Activated T-helper 1 cell treated with anti-CD3 and anti-CD28 coated beads, Interleukin-12 subunit alpha, Interleukin-12 subunit beta, Interleukin-2, Interleukin-4 antibody, amounts not matched to agents 30 ng/mL and 10 ng/mL and 1 ng/mL, durations not matched to agents 14 hours and 24 hours and 36 hours (primary cell): Measurements from ENCODE around the gene CTCF. TPM values are rescaled to one million over a fixed set of nuclear protein-coding genes. Genes with fewer than 3 reads are reported as not detected.

Experiments used
- DNase-seq: peaks from one replicate; pipeline ENCODE4 v3.0.0; 2021; ENCODE audit warnings: low spot score
- H3K27ac Mint-ChIP-seq: one replicate; pipeline ENCODE4 v1.8.0; 2021; ENCODE audit warnings: mild to moderate bottlenecking, mixed read lengths
- H3K27me3 Mint-ChIP-seq: one replicate; pipeline ENCODE4 v1.8.0; 2022; ENCODE audit warnings: mild to moderate bottlenecking, moderate library complexity, mixed read lengths; ENCODE audit not compliant: insufficient read depth
- H3K36me3 Mint-ChIP-seq: one replicate; pipeline ENCODE4 v1.8.0; 2021; ENCODE audit warnings: low read depth, mixed read lengths
- H3K4me1 Mint-ChIP-seq: one replicate; pipeline ENCODE4 v1.8.0; 2021; ENCODE audit warnings: low read depth, mixed read lengths
- H3K4me3 Mint-ChIP-seq: one replicate; pipeline ENCODE4 v1.8.0; 2021; ENCODE audit warnings: mild to moderate bottlenecking, moderate library complexity, mixed read lengths
- H3K9me3 Mint-ChIP-seq: one replicate; pipeline ENCODE4 v1.8.0; 2021; ENCODE audit warnings: mixed read lengths
- intact Hi-C: fragments of 100-400 bp; cut with micrococcal nuclease; formaldehyde crosslinking; loops from one replicate; pipeline ENCODE4 v1.15.1; 2024
- total RNA-seq: library from RNA; stranded (reverse); gene quantifications from 2 replicates; pipeline ENCODE4 v1.2.3, GENCODE V29; 2022

Gene CTCF
- total RNA-seq, 1 donor from 2014 or later = 64.7 TPM

DNA sequence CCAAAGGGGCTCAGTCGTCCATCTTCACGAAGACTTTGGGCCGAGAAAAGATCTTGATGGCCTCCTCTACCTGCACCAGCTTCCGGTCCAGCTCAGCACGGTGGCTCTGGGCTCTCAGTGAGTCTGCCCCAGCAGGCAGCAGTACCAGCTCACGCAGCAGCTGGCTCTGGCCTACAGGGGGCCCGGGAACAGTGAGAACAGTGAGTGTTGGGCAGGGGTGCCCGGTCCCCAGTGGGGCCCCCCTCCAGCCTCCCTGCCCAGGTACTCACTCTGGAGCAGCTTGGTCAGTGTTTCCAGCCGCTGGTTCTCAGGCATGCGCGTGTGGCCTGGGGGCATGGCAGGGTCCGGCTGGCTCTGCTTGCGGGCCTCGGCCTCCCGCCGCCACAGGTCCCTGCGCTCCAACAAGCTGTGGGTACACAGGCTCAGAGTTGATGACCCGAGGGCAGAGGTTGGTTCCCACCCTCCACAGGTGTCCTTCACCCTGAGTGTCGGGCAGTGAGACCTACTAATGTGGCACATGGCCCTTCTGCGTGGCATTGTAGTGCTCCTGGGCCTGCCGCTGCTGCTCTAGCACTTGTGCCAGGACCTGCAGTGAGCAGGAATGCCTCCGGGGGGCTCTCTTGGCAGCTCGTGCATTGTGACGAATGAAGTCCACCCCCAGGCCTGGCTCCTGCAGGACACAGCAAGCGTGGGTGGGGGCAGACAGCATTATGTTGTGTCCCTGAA, 101.0 kb downstream of the CTCF start:
- Mint-ChIP-seq H3K9me3 (no peaks in the 10 kb centered on the region), H3K4me1 (peaks cover 20% of the 10 kb centered on the region), H3K36me3 (no peaks in the 10 kb centered on the region), H3K4me3 (peak overlapping the region; percentile 33), H3K27me3 (no peaks in the 10 kb centered on the region), H3K27ac (no peak overlapping the region)
- intact Hi-C loops = loop anchor here (5.0 kb wide), 1 partner anchor 436 kb away; the partner anchor contains the start of gene TMEM208
- DNase-seq = no peak

DNA sequence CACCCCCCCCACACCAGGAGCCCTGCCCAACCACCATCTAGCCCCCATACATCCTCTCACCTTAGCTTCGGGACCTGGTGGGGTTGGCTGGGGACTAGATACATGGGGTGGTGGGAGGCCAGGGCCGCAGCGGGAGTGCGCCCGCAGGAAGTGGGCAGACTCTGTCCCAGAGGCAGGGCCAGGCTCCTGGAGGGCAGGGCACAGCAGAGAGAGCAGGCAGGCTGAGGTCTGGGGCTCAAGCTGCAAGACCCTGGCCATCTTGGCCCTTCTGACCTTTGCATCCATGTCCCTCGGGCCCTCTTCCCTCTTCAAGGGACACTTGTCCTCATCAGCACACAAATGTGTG, 101.5 kb downstream of the CTCF start:
- intact Hi-C loops = loop anchor here (5.0 kb wide), 1 partner anchor 437 kb away; the partner anchor contains the start of gene TMEM208
- Mint-ChIP-seq H3K9me3 (no peaks in the 10 kb centered on the region), H3K27ac (no peak overlapping the region), H3K4me3 (no peak overlapping the region), H3K36me3 (no peaks in the 10 kb centered on the region), H3K27me3 (no peaks in the 10 kb centered on the region), H3K4me1 (peaks cover 14% of the 10 kb centered on the region)
- DNase-seq = no peak

DNA sequence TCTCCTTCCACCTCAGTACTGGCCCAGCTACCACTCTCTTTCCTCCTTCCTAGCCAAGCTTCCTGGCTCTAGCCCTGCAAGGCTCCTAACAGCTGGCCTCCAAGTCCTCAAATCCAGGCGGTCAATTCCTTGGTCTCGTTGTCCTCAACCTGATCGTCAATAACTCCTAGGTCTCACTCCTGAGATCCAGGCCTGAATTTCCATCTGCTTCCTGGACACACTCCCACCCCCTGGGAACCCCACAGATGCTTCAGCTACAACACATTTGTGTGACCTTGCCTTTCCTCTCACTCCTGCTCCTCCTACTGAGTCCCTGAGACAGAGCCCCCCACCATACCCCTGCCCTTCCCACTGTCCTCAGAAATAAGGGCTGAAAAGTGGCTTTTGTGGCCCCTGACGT, 101.9 kb downstream of the CTCF start:
- Mint-ChIP-seq H3K36me3 (no peaks in the 10 kb centered on the region), H3K27me3 (no peaks in the 10 kb centered on the region), H3K4me1 (peaks cover 11% of the 10 kb centered on the region), H3K9me3 (no peaks in the 10 kb centered on the region), H3K4me3 (no peak overlapping the region), H3K27ac (no peak overlapping the region)
- intact Hi-C loops = loop anchor here (5.0 kb wide), 1 partner anchor 437 kb away; the partner anchor contains the start of gene TMEM208
- DNase-seq = no peak

DNA sequence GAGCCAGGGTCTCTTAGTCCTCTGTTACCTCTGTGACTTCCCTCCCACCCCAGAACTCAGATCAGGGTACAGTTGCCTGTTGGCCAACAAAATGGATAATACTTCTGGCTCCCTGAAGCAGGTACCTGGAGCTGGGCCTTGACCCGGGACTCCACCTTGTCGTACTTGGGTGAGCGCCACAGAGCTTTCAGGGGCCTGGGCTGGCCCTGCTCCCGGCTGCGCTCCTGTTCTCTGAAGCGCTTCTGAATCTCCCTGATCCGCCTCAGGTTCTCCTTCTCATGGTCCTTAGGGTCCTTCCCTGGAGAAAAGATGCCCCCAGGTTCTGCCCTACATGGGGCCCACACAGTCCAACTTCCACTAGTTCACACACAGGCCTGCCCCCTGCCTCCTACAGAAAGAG, 102.5 kb downstream of the CTCF start:
- no peaks in the 10 kb centered on the region for H3K27me3 Mint-ChIP-seq
- H3K4me1 Mint-ChIP-seq = peaks cover 11% of the 10 kb centered on the region
- no peaks in the 10 kb centered on the region for H3K9me3 Mint-ChIP-seq
- H3K4me3 Mint-ChIP-seq = no peak overlapping the region
- DNase-seq = no peak
- H3K36me3 Mint-ChIP-seq = no peaks in the 10 kb centered on the region
- intact Hi-C loops = loop anchor here (5.0 kb wide), 1 partner anchor 438 kb away; the partner anchor contains the start of gene TMEM208
- no peak overlapping the region for H3K27ac Mint-ChIP-seq

DNA sequence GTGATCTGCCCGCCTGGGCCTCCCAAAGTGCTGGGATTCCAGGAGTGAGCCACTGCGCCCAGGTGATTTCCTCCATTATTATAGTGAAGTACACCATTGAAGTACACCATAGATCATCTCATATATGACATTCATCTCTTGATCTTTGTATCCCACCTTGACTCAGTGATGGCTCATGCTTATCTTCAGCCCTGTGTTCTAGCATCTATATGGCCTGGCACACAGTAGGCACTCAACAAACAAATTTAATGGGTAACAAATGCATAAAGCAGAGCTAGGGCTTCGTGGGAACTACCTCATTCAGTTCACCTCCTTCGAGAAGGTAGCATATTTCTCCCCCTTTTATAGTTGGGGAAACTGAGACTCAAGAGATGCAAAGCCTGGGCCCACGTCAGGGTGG, 103.3 kb downstream of the CTCF start:
- H3K27ac Mint-ChIP-seq = no peak overlapping the region
- H3K27me3 Mint-ChIP-seq = no peaks in the 10 kb centered on the region
- intact Hi-C loops = no loop called here
- DNase-seq = no peak
- H3K4me1 Mint-ChIP-seq = peaks cover 11% of the 10 kb centered on the region
- H3K36me3 Mint-ChIP-seq = no peaks in the 10 kb centered on the region
- H3K9me3 Mint-ChIP-seq = no peaks in the 10 kb centered on the region
- peak overlapping the region; percentile 77 for H3K4me3 Mint-ChIP-seq

DNA sequence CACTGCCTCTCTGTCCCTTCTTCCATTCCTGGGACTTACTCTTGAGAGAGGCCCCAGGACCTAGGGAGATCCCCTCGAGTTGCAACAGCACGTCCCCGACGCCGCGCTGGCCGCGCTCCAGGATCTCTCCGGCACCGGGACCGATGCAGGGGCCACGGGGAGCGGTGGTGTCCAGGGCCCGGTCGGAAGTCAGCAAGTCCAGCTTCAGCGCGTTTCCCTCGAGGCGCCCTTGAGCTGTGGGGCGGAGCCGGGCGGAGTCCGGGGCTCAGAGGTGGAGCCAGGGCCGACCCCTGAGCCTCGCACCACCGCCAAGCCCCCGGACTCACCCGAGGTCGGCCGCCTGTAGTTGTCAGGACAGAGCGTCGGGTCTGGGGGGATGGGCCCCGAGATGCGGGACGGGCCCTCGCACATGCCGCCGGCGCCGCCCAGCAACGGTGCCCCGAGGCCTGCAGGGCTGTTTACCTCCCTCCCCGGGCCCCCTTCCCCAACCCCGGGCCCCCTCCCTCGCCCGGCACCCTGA, 103.8 kb downstream of the CTCF start:
- H3K4me1 Mint-ChIP-seq = peaks cover 10% of the 10 kb centered on the region
- no peaks in the 10 kb centered on the region for H3K36me3 Mint-ChIP-seq

DNA sequence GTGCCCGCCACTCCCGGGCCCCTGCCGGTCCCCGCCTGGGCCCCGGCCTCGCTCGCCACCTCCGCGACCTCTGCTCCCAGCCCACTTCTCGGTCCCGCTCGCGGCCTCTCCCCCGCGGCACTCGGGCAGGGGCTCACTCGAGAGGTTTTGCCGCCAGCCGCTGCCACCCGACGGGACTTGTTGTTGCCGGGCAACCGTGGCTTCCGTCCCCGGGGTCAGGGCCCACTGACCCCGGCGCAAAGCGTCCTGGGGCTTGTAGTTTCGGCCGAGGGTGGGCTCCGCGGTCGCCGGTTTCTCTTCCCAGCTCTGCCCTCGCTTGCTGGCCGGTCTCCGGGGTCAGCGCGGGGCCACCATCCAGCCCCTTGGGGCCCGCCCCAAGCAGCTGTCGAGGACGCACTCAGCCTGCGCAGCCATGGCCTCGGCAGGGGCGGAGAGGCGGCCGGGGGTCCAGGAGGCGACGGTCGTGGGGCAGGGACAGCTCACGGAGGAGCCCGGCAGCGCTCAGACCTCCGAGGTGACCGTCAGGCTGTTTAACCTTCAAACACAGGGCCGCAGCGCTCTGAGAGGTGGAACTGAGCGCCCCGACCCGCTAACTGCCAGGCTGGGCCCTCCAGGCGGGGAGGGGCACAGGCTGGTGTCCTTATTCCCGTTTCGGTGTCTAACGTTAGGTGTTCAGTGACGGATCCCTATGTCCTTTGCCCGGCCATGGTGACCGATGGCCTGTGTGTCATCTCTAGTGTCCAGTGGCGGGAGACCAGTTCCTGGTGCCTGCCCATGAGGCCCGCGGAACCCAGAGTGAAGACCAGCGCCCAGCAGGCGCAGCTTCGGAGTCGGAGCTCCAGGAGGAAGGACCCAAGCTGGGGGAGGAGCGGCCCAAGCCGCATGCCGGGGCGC, 104.5 kb downstream of the CTCF start, which contains the start of the genes C16orf86 and ENKD1:
TSS of gene C16orf86 (plus strand) at position 256 of the 894 bp plus-strand sequence. CDS start at position 413, 157 bp downstream.
TSS of gene ENKD1 (minus strand) at position 192 of the 894 bp plus-strand sequence. CDS start 308 bp downstream, outside the sequence.
- no peaks in the 10 kb centered on the region for H3K36me3 Mint-ChIP-seq

More for the DNA sequence above, 103.8 kb downstream of the CTCF start:
- intact Hi-C loops = no loop called here
- no peaks in the 10 kb centered on the region for H3K9me3 Mint-ChIP-seq
- peak overlapping the region; percentile 77 for H3K4me3 Mint-ChIP-seq
- H3K27ac Mint-ChIP-seq = peak overlapping the region; percentile 40
- no peaks in the 10 kb centered on the region for H3K27me3 Mint-ChIP-seq
- no peak for DNase-seq

DNA sequence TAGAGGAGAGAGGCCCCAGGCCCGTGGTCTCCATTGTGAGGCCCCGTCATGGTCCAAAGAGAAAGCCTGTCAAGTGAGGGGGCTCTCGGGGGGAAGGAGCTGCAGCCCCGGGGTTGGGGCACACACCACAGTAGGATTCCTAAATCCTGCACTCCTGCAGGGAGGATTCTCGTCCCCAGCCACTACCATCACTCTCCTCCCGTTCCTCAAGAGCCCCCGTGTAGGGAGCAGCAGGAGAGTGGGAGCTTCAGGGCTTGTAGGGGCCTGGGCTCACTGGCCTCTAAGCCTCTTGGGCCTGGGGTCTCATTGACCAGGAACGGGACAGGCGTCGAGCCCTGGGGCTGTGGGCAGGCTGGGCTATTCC, 105.1 kb downstream of the CTCF start:
- Mint-ChIP-seq H3K4me3 (peak overlapping the region; percentile 83), H3K36me3 (no peaks in the 10 kb centered on the region), H3K27me3 (no peaks in the 10 kb centered on the region), H3K27ac (no peak overlapping the region), H3K9me3 (no peaks in the 10 kb centered on the region), H3K4me1 (peaks cover 5% of the 10 kb centered on the region)
- DNase-seq = no peak
- intact Hi-C loops = no loop called here

More for the DNA sequence above, 104.5 kb downstream of the CTCF start, which contains the start of the genes C16orf86 and ENKD1:
- Mint-ChIP-seq H3K9me3 (no peaks in the 10 kb centered on the region), H3K4me3 (peak within 1 kb of the TSS; percentile 83), H3K4me1 (peaks cover 5% of the 10 kb centered on the region), H3K27ac (peak within 1 kb of the TSS; percentile 40), H3K27me3 (no peaks in the 10 kb centered on the region)
- intact Hi-C loops = no loop called here
- DNase-seq = peak; percentile 78

DNA sequence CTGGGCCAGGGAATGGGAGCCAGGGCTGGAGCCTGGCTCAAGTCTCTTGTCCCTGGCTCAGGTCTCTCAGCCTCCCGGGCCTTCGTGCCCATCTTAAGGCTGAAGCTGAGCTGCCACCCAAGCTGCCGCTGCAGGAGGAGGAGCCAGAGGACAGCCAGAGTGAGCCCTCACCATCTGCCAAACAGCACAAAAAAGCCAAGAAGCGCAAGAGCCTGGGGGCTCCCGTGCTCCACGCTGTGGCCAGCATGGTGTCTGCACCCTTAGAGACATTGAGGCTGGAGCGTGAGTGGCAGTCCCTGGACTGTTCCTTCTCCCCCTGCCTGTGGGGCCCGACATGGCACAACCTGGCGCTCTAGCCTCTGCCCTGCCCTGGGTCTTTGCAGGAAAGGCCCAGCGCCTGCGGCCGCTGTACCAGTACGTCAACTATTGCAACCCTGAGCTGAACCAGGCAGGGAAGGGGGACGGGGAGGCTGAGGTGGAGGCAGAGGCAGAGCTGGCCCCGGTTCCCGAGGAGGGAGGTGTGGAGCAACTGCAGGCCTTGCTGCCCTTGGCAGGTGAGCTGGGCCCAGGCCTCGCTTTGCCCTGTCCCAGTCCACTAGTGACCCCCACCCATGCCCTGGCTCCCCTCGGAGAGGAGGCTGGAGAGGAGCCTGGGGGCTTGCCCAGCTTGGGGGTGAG, 105.6 kb downstream of the CTCF start:
- Mint-ChIP-seq H3K9me3 (no peaks in the 10 kb centered on the region), H3K4me3 (peak overlapping the region; percentile 83), H3K27ac (no peak overlapping the region), H3K4me1 (peaks cover 5% of the 10 kb centered on the region), H3K27me3 (no peaks in the 10 kb centered on the region), H3K36me3 (no peaks in the 10 kb centered on the region)
- peak; percentile 76 for DNase-seq
- intact Hi-C loops = loop anchor here (1.0 to 2.0 kb wide), 5 partner anchors 8 to 147 kb away; partner anchors contain the start of genes ACD, CTCF, GFOD2 and PARD6A

DNA sequence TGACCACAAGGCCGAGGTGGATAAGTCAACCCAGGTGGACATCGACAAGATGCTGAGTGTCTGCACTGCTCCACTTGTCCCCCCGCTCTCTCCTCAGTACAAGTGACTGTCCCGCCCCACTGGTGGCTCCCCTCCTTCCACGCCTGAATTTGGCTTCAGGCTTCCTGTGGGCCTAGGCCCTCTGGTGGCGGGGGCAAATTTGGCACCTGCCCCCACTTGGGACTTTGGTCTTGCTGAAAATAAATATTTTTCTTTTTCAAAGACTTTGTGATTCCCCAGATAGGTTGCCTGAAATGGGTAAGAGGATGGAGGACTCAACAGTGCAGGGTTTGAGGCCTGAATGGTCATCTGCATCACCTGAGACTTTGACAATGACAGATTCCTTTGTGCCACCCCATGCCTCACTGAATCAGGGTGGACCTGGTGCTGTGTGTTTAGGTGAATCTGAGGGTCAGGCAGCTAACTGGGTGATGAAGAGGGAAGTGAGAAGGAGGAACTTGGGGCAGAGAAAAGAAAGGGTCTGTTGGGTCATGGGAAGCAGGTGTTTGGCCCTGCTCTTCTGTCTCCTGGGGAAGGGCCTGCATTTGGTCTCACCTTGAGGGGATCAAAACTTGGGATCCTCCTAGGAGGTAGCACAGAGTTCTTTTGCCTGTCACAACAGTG, 106.3 kb downstream of the CTCF start:
- no peaks in the 10 kb centered on the region for H3K9me3 Mint-ChIP-seq
- H3K27me3 Mint-ChIP-seq = no peaks in the 10 kb centered on the region
- no peaks in the 10 kb centered on the region for H3K36me3 Mint-ChIP-seq
- DNase-seq = no peak
- H3K4me1 Mint-ChIP-seq = peaks cover 5% of the 10 kb centered on the region
- intact Hi-C loops = loop anchor here (1.0 to 2.0 kb wide), 5 partner anchors 8 to 147 kb away; partner anchors contain the start of genes ACD, CTCF, GFOD2 and PARD6A
- no peak overlapping the region for H3K27ac Mint-ChIP-seq
- H3K4me3 Mint-ChIP-seq = no peak overlapping the region

DNA sequence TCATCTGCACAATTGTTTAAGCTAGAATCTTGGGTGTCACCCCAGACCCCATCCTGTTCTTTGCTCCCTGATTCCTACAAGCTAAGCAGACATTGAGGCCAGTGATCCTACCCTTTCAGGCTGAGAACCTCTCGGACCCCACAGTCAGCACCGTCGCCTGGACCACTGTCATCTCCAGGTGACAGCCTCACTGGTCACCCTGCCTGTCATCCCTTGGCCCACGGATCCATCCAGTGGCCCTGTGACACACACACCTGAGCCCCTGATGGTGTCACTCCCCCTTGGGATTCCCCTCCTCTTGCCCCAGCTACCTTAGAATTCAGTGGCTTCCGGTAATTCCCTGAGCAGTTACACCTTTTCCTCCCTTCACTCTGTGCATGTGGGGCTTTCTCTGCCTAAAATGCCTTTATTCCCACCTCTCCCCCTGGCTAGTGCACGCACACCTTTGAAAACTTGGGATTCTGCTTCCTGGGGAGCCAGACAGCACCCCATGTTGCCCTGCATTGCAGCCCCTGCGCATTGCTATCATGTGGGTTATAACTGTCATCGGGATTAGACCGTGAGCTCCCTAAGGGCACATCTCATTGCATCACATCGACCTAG, 107.3 kb downstream of the CTCF start:
- H3K27me3 Mint-ChIP-seq = no peaks in the 10 kb centered on the region
- DNase-seq = no peak
- intact Hi-C loops = loop anchor here (2.0 kb wide), 2 partner anchors 49 to 123 kb away; partner anchors contain the start of gene GFOD2
- H3K27ac Mint-ChIP-seq = no peak overlapping the region
- H3K4me1 Mint-ChIP-seq = no peaks in the 10 kb centered on the region
- no peaks in the 10 kb centered on the region for H3K9me3 Mint-ChIP-seq
- H3K4me3 Mint-ChIP-seq = no peak overlapping the region
- no peaks in the 10 kb centered on the region for H3K36me3 Mint-ChIP-seq
